ENCODE data around the gene GP5.

The GP5 gene, protein sequence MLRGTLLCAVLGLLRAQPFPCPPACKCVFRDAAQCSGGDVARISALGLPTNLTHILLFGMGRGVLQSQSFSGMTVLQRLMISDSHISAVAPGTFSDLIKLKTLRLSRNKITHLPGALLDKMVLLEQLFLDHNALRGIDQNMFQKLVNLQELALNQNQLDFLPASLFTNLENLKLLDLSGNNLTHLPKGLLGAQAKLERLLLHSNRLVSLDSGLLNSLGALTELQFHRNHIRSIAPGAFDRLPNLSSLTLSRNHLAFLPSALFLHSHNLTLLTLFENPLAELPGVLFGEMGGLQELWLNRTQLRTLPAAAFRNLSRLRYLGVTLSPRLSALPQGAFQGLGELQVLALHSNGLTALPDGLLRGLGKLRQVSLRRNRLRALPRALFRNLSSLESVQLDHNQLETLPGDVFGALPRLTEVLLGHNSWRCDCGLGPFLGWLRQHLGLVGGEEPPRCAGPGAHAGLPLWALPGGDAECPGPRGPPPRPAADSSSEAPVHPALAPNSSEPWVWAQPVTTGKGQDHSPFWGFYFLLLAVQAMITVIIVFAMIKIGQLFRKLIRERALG

DNA sequence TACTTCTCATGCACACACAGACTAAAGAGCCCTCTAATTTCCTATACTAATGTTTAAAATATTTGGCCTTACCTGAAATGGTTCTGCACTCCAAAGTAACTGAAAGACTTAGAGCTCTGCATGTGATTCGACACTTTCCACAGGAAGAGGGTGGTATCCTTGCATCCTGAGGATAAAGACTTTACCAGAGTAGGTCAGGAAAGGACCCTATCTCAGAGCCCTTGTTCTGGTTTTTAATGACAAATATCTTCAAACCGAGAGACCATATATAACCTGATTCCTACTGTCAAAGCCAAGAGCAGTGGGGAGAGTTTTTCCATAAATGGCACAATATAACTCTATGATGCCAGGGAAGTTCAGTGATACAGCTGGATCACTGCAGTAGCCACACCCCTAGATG, at the start of gene GP5:
Gene GP5 (minus strand): TSS at position 101 of the 400 bp plus-strand sequence. CDS start 984 bp downstream, outside the sequence.
- DNase-seq, result no peak

DNA sequence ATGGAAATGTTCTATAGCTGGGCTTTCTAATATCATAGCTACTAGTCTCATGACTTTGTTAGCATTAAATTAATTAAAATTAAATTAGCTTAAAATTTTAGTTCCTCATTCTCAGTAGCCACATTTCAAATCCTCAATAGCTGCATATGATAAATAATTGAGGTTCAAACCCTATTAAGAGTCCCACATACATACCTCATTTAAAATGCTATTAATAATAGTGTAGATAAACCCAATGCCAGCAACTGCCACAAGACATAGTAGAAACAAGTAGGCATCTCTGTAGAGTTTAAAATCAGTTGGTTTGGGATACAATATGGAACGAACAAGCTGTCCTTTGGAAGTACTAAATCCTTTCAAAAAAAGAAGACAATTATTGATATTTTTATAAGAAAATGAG, 48.6 kb upstream of the GP5 start:
- no peak for DNase-seq

DNA sequence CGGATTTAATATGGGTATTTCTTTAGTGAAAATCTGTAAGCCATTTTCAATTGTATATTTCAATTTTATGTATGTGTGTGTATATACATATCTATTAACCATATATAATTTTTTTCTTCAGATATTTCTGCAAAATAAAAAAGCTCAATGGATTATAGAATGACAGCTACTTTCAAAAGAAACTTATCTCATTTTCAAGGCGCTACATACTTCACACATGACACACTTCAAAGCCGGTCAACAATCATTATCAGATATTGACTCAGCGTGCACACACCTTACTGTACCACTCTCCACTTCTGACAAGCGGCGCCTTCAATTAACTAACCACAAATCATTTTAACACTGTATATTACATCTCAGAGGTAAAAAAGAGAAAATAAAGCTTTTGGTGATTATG, 48.1 kb upstream of the GP5 start:
- DNase-seq, result no peak

DNA sequence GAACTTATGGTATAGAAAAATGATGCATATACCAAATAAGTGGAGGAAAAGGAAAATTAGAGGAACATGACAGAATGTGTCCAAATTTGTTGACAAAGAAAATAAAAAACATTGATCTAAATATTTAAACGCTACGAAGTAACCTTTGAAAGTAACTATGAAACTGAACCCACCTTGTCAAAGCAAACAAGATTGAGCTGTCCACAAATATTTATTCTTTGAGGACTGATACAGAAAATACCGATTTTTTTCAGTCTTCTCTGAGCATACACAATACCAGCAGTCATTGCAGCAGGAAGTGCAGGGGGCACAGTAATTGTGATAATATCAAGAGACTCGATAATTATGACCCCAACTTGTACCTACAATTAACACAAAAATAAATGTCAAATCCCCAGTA, 47.7 kb upstream of the GP5 start:
- no peak for DNase-seq

DNA sequence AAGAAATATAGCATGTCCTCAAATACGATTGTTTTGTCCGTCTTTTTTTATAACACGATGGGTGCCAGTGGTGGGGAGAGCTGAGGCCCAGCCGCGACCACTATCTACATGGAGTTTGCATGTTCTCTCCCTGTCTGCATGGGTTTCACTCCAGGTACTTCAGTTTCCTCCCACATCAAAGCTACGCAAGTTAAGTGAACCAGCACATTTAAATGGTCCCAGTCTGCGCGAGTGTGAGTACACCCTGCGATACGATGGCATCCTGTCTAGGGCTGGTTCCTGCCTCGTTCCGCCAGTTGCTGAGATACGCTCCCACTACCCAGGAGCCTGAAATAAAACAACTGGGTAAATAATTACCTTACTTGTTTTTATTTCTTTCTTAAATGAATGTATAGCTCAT, 47.1 kb upstream of the GP5 start:
- no peak for DNase-seq

DNA sequence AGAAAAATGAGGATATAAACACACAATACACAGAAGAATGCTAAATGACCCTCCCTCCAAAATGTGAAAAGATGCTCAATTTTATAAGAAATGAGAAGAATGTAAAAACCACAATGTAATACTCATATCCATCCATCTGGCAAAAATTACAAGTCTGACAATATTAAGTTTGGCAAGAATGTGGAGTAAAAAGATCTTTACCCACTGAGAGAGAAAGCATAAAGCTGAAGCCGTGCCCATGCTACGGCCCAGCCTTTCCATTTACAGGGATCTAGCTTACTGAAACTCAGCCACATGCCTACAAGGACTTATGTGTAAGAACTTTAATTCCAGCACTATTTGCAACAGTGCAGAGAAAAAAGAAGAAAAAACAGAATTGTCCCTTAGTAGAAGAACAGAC, 44.8 kb upstream of the GP5 start:
- DNase-seq, result no peak

DNA sequence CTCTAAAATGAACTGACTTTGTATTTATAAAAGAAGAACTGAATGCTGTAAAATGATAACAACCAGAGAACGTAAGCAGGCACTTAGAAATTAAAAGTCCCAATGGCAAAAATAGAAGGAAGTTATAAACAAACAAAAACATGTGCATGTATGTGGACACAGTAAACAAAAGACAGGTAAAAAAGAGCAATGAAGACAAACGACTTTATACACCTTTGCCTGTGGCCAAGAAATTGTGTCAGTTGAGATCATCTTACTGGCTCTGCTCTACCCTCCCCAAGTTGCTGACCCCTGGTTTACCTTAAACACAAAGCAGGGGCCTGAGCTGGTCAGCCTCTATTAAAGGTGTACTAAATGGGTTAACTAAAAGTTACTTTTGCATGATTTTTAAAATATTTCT, 41.7 kb upstream of the GP5 start:
- no peak for DNase-seq

DNA sequence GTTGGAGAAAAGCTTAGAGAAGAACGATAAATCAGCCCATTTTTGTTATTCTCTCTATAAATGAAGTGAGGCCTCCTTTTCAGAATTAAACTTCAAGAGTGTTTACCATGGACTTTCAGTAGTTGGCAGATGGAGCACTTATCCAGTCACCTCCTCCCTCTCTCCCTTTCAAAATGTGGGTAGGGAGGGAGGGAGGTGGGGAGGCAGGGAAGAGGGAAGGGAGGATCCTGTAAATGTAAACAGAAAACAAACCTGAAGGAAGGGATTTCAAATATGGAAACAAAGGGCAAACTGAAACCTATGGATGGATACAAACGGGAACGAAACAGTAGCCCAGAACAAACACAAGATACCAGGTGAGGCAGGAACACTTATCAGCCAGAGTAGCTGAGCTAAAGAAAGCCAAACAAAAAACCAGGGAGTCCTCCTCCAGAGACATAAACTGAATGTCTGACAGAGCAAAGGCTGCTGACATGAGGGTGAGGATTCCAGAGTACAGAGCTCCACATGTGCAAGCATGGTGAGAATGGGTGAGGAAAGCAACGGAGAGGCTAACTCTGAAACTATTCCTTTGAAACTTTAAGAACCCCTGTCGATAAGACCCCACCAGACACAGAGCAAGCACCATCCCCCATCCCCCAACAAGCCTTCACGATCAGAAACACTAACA, 41.0 kb upstream of the GP5 start:
- no peak for DNase-seq

DNA sequence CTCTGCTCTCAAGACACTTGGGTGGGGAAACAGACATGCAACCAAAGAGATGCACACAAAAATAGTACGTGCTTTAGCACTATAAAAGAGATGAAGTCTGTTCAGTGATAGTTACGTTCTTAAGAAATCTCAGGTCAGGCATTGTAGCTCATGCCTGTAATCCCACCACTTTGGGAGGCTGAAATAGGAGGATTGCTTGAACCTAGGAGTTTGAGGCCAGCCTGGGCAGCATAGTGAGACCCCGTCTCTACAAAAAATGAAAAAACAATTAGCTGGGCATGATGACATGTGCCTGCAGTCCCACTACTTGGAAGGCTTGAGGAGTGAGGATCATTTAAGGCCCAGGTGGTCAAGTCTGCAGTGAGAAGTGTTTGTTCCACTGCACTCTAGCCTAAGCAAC, 35.4 kb upstream of the GP5 start:
- DNase-seq, result no peak

DNA sequence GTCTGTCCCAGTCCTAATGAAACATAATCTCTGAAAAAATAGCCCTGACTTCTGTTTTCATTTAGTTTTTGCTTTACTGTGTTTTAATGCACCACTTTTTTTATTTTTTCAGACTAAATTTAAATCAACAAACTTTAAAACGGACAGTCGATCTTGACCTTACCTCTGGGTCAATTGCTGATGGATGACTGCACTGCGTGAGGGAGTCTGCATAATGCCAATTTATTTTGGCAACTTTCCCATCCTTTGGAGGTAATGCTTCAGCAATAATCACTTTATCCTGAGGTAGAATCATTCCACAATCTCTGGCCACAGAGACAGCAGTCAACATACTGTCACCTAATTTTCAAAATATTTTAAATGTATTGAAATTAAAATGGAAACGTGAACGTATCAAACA, 32.5 kb upstream of the GP5 start:
- no peak for DNase-seq

DNA sequence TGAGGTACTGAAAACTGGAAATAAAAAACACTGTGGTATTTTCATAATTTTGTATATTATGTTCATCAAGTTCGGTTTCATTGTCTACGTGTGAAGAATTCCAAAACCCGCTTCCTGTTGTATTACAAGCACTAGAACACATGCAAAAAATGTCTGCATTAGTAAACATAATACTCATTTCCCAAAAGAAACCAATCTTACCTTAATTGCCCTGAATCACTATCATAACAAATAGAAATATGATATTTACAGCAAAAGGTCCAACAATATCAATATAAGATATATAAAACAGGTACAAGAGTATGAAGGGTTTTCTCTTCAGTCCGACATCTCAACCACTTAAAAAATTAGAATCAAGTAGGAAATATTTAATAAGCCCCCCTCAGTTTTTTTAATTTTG, 26.3 kb upstream of the GP5 start:
- DNase-seq, result no peak

DNA sequence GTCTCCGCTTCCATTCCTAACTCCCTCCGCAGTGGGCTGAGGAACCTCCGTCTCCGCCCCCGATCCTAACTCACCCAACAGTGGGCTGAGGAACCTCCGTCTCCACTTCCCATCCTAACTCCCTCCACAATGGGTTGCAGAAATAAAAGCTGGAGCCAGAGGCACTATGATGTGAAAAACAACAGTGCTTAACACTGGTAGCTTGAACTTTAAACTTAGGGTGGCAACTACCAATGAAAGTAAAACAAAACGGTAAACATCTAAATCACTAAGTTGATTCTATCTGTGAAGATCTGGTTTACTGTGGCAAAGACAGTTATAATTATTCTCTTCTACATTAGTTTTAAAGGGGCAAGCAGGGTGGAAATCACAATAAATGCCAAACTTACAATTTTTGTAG, 25.9 kb upstream of the GP5 start:
- DNase-seq, result no peak

DNA sequence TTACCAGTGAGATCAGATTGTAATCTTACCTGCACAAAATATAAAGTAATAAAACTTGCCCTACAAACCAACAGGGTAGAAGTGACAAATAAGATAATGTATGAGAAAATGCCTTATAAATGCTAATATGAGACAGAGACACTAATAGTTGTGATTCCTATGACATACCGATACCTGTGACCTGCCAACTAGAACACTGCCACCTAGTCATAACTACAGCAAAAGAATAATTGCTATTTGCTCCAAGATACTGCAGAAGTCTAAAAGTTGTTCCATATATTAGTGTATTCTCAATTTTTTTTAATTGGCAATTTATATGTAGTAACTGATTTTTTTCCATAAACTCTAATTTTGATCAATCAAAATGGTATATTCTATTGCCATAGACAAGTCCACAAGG, 25.3 kb upstream of the GP5 start:
- no peak for DNase-seq

DNA sequence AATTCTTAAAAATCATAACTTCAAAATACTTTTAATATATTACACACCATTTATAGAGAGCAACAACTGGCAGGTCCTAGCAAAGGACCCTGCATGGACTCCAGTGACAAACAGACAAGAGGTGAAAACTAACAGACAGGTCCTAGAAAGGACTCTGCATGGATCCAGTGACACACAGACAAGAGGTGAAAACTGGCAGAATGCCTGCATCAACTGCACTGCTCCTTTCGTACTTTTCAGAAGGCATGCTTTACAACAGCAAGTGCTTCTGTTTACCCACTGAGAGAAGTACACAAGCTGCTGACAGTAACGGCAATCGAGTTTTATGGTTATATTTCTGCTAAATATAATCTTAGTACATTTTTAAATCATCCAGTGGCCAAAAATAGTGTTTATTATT, 24.3 kb upstream of the GP5 start:
- DNase-seq, result no peak

DNA sequence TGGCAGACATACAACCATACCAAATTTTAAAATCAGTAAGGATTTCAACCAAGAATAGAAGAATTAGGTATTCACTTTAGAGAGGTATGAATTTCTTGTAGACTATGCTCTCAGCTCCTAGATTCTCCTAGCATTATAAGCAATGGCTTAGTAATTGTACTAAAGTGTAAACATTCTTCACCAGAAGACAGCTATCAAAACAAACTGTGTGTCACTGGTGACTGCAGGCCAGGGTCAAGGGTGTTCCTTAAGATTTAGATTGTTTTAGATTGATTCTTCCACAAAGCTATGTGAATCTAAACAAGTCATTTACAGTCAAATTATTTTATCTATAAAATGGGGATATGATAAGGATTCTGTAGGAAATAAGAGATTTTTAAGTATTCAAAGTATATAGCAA, 23.1 kb upstream of the GP5 start:
- DNase-seq, result no peak

DNA sequence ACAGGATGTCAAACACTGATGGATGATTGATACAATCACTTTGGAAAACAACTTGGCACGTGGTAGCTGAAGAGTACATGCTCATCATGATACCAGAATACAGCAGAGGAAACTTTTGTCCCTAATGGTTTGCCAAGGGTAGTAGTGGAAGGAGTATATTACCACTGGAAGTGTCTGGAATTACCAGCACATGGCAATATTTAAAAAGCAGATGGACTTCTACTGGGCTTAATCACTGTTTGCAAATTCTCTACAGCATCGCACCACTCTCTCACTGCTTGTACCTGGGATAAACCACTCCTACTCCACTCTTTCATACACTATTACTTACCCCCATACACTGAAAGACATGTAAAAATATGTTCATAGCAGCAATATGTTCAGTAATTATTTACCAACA, 19.6 kb upstream of the GP5 start:
- DNase-seq, result no peak

DNA sequence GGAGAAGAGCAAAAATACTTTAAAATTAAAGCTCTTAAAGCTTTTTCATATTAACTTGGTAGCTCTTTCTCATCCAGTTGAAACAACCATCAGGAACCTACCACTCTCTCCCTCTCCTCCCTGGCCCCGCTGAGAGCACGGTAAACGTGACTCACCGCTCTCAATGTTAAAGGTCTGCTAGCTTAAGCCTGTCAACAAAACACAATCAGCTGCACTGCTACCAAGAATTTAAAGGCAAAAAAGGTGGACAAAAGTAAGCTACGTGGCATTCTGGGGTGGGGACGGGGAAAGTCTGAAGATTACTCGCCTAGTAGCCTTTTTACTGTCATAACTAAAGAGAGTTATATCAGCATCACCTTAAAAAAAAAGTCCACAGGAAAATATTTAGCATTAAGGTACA, 8.4 kb upstream of the GP5 start:
- no peak for DNase-seq

DNA sequence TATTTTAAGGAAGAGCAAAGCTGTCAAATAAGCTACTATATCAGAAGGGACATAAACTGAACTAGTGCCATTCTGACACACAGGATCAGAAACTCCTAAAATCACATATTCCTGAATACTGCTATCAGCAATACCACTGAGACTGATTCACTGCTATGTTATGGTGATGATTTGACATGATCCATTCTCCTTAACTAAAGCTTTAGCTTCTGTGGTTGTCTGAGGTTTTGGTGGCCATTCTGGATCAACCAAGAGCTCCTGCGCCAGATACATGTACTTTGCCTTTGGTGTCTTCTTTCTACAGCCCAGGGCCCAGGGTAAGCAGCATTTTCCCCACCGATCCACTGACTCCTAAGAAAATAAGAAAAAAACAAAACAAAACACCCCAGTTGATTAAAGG, 6.7 kb upstream of the GP5 start:
- DNase-seq, result no peak

DNA sequence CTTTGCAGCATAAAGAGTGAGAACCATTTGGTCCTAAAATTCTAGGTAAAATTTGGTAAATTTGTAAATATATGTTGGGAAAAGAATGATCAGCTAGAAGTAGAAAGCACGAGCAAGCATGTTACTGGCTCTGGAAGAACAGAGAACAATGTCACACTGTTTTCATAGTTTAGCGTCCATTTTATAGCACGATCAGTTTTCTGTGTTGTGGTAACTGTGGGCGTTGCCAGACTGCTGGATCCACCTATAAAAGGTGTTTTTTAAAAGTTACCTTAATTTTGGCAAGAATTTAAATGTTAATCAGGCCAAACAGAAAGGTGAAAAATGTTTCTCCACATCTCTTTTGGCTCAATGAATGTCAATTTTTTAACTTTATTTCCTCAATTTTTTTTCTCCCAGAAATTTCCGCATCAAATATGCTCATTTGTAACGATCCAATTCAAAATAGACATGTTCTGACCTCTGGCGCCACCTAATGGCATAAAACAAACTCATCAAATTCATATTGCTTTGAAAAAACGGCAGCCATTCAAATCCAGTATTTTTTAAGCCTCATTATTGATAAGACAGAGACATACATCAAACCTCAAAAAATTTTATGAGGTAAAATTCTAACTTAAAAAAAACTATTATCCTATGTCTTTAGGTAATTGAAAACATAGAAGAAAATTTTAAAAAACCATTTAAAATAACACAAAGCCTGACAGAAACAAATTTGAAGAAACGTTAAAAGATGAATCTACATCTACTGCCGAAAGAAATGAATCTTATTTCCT, 5.5 kb upstream of the GP5 start:
- DNase-seq, result peak; percentile 57

DNA sequence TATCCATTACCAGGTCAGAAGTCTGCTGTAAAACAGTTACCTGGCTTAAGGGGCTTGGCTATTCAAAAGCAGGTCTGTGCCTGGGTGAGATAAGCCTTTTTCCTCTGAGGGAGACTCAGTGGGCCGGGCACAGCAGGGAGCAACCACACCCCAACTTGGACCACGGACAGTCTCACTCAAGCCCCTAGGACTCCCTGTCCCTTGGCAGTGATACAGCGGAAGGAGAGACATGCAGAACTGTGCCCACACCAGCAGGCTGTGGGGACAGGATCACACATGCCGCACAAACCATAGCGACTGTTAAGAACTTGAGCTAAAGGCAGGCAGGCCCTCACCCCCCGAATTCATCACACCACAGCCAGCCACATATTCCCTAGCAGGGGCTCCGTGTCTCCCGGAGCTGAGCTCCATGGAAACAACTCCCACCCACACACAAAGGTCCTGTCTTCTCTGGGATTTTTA, 2.8 kb upstream of the GP5 start:
- DNase-seq, result no peak

DNA sequence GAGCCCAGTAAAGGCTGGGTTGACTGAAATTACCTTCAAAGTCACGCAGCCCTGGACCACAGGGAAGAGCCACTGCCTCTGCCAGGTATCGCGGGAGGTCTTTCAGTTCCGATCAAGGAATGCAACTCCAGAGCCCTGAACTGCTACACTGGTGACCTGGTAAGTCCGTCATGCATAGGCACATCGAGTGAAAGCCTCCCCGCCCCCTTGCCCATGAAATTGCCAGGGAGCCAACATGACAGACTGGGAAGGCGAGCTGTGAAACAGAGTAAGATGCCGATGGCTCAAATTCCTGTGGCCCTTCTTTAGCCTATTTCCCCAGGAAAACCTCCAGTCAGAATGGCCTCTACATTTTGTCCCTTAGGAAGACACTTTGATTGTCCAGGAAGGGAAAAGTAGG, 2.3 kb upstream of the GP5 start:
- no peak for DNase-seq

DNA sequence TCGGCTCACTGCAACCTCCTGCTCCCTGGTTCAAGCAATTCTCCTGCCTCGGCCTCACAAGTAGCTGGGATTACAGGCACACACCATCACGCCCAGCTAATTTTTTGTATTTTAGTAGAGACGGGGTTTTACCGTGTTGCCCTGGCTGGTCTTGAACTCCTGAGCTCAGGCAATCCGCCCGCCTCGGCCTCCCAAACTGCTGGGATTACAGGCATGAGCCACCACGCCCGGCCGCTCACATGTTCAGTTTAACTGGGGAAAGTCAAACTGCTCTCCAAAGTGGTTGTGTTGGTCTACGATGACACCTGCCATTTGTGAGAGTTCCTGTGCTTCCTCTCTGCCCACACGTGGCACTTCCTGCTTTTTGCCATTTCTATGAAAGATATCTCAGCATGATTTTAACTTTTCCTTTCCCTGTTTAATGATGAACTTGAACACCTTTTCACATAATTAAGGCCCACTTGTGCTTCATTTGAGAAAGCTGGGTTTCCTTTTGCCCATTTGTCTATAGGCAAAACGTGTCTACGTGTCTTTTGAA, 877 bp upstream of the GP5 start:
- DNase-seq, result no peak

DNA sequence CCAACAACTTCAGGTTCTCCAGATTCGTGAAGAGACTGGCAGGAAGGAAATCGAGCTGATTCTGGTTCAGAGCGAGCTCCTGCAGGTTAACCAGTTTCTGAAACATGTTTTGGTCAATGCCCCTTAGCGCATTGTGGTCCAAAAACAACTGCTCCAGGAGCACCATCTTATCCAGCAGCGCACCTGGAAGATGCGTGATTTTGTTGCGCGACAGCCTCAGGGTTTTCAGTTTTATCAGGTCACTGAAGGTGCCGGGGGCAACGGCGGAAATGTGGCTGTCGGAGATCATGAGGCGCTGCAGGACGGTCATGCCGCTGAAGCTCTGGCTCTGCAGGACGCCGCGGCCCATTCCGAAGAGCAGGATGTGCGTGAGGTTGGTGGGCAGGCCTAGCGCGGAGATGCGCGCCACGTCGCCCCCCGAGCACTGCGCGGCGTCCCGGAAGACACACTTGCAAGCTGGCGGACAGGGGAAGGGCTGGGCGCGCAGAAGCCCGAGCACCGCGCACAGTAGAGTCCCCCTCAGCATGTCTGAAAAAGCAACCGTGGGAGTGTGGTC, 1.2 kb downstream of the GP5 start:
- DNase-seq, result no peak
